Measurements from ENCODE around the gene BACH2.
A peak's percentile ranks its signal among the peaks of the same experiment; 100 is the strongest.
"Not testable (repeated sequence)": the region's sequence is repeated elsewhere in the genome, so short reads cannot be mapped to it uniquely, and the experiment has no call there.

Gene BACH2

GRCh38 chr6:90065173-90065572, 231.5 kb downstream of the BACH2 start:
- no peak overlapping the region for H3K4me3 ChIP-seq (ENCODE audit: severe bottlenecking)
- DNase-seq (ENCODE audit: low spot score) (no peak), ATAC-seq (ENCODE audit: low read depth) (no peak)
- TF ChIP-seq CTCF (IDR thresholded peaks at IDR 0.05; ENCODE audit: poor library complexity, severe bottlenecking) = no peak
- peaks cover 14% of the 10 kb centered on the region for H3K4me1 ChIP-seq (ENCODE audit: insufficient read depth, poor library complexity, severe bottlenecking)
- H3K27ac ChIP-seq (ENCODE audit: poor library complexity, severe bottlenecking) = no peak overlapping the region
- H3K9me3 ChIP-seq (ENCODE audit: severe bottlenecking) = no peaks in the 10 kb centered on the region
- no peaks in the 10 kb centered on the region for H3K27me3 ChIP-seq (ENCODE audit: insufficient read depth, poor library complexity, severe bottlenecking)
- no peaks in the 10 kb centered on the region for H3K36me3 ChIP-seq (ENCODE audit: low read depth)

- Histone ChIP-seq H3K4me1 (ENCODE audit: insufficient read depth, poor library complexity, severe bottlenecking) (peaks cover 8% of the 10 kb centered on the region), H3K27me3 (ENCODE audit: insufficient read depth, poor library complexity, severe bottlenecking) (no peaks in the 10 kb centered on the region), H3K36me3 (ENCODE audit: low read depth) (no peaks in the 10 kb centered on the region), H3K27ac (ENCODE audit: poor library complexity, severe bottlenecking) (no peak overlapping the region), H3K9me3 (ENCODE audit: severe bottlenecking) (no peaks in the 10 kb centered on the region), H3K4me3 (ENCODE audit: severe bottlenecking) (no peak overlapping the region)
- no peak for DNase-seq (ENCODE audit: low spot score)
- ATAC-seq (ENCODE audit: low read depth) = peak; percentile 59
- TF ChIP-seq CTCF (IDR thresholded peaks at IDR 0.05; ENCODE audit: poor library complexity, severe bottlenecking) = no peak
Observed at GRCh38 chr6:90062667-90063066, 234.0 kb downstream of the BACH2 start.

GRCh38 chr6:90062051-90062450, 234.6 kb downstream of the BACH2 start:
- no peaks in the 10 kb centered on the region for H3K36me3 ChIP-seq (ENCODE audit: low read depth)
- DNase-seq (ENCODE audit: low spot score) = no peak
- H3K4me3 ChIP-seq (ENCODE audit: severe bottlenecking) = no peak overlapping the region
- H3K9me3 ChIP-seq (ENCODE audit: severe bottlenecking) = no peaks in the 10 kb centered on the region
- no peak overlapping the region for H3K27ac ChIP-seq (ENCODE audit: poor library complexity, severe bottlenecking)
- TF ChIP-seq CTCF (IDR thresholded peaks at IDR 0.05; ENCODE audit: poor library complexity, severe bottlenecking) = no peak
- H3K27me3 ChIP-seq (ENCODE audit: insufficient read depth, poor library complexity, severe bottlenecking) = no peaks in the 10 kb centered on the region
- ATAC-seq (ENCODE audit: low read depth) = no peak
- H3K4me1 ChIP-seq (ENCODE audit: insufficient read depth, poor library complexity, severe bottlenecking) = peaks cover 8% of the 10 kb centered on the region

GRCh38 chr6:90059178-90059577, 237.5 kb downstream of the BACH2 start:
- not testable (repeated sequence) for DNase-seq (ENCODE audit: low spot score); H3K27ac ChIP-seq (ENCODE audit: poor library complexity, severe bottlenecking)

GRCh38 chr6:90055924-90056323, 240.7 kb downstream of the BACH2 start:
- not testable (repeated sequence) for H3K36me3 ChIP-seq (ENCODE audit: low read depth)

More at GRCh38 chr6:90059178-90059577, 237.5 kb downstream of the BACH2 start:
- H3K36me3 ChIP-seq (ENCODE audit: low read depth); H3K9me3 ChIP-seq (ENCODE audit: severe bottlenecking); H3K4me1 ChIP-seq (ENCODE audit: insufficient read depth, poor library complexity, severe bottlenecking); H3K27me3 ChIP-seq (ENCODE audit: insufficient read depth, poor library complexity, severe bottlenecking); H3K4me3 ChIP-seq (ENCODE audit: severe bottlenecking); ATAC-seq (ENCODE audit: low read depth): not testable (repeated sequence)

GRCh38 chr6:90054193-90054592, 242.4 kb downstream of the BACH2 start:
- not testable (repeated sequence) for H3K9me3 ChIP-seq (ENCODE audit: severe bottlenecking); H3K4me3 ChIP-seq (ENCODE audit: severe bottlenecking); H3K36me3 ChIP-seq (ENCODE audit: low read depth); ATAC-seq (ENCODE audit: low read depth); H3K4me1 ChIP-seq (ENCODE audit: insufficient read depth, poor library complexity, severe bottlenecking); H3K27ac ChIP-seq (ENCODE audit: poor library complexity, severe bottlenecking); DNase-seq (ENCODE audit: low spot score); H3K27me3 ChIP-seq (ENCODE audit: insufficient read depth, poor library complexity, severe bottlenecking)

More at GRCh38 chr6:90055924-90056323, 240.7 kb downstream of the BACH2 start:
- H3K27ac ChIP-seq (ENCODE audit: poor library complexity, severe bottlenecking); H3K4me3 ChIP-seq (ENCODE audit: severe bottlenecking); H3K9me3 ChIP-seq (ENCODE audit: severe bottlenecking); ATAC-seq (ENCODE audit: low read depth); H3K4me1 ChIP-seq (ENCODE audit: insufficient read depth, poor library complexity, severe bottlenecking); H3K27me3 ChIP-seq (ENCODE audit: insufficient read depth, poor library complexity, severe bottlenecking); DNase-seq (ENCODE audit: low spot score): not testable (repeated sequence)
